Immature natural killer cell (primary cell): ENCODE data around the gene PCDHGC3. TPM values are rescaled to one million over a fixed set of nuclear protein-coding genes. Genes with fewer than 3 reads are reported as not detected.

Experiments used
- DNase-seq, 3 donors: peaks; one replicate each; pipeline ENCODE4 v3.0.0; 2022; ENCODE audit warnings: mixed read lengths in 1 of 3
- H3K27ac Mint-ChIP-seq, 6 donors: one replicate each; pipeline ENCODE4 v1.8.0; 2020; ENCODE audit warnings: mixed read lengths in 6 of 6, mild to moderate bottlenecking in 5 of 6, inconsistent platforms in 4 of 6, moderate library complexity in 3 of 6
- H3K27me3 Mint-ChIP-seq, 3 donors: one replicate each; pipeline ENCODE4 v1.8.0; 2020 to 2021; ENCODE audit warnings: low read depth in 3 of 3, mild to moderate bottlenecking in 3 of 3, mixed read lengths in 3 of 3, moderate library complexity in 3 of 3, inconsistent platforms in 1 of 3
- H3K36me3 Mint-ChIP-seq, 3 donors: one replicate each; pipeline ENCODE4 v1.8.0; 2020; ENCODE audit warnings: mixed read lengths in 3 of 3, inconsistent platforms in 2 of 3, mild to moderate bottlenecking in 2 of 3
- H3K4me1 Mint-ChIP-seq, 2 donors: one replicate each; pipeline ENCODE4 v1.8.0; 2020; ENCODE audit warnings: inconsistent platforms in 2 of 2, mild to moderate bottlenecking in 2 of 2, mixed read lengths in 2 of 2, moderate library complexity in 1 of 2
- H3K4me3 Mint-ChIP-seq, 5 donors: one replicate each; pipeline ENCODE4 v1.8.0; 2020; ENCODE audit warnings: mild to moderate bottlenecking in 5 of 5, mixed read lengths in 5 of 5, inconsistent platforms in 3 of 5, moderate library complexity in 3 of 5
- H3K9me3 Mint-ChIP-seq, 6 donors: one replicate each; pipeline ENCODE4 v1.8.0; 2020; ENCODE audit warnings: mild to moderate bottlenecking in 6 of 6, mixed read lengths in 6 of 6, inconsistent platforms in 4 of 6, moderate library complexity in 3 of 6
- polyA plus RNA-seq, 3 donors: library from polyadenylated mRNA; unstranded; fragments of 300-500 nt; fragmentation: Illumina TruSeq; gene quantifications; one replicate each; pipeline ENCODE4 v1.2.3, GENCODE V29; 2021

The PCDHGC3 gene
- polyA plus RNA-seq, 3 donors from 2014 or later, result 0.63 to 1.3 (median 0.77) TPM

DNA sequence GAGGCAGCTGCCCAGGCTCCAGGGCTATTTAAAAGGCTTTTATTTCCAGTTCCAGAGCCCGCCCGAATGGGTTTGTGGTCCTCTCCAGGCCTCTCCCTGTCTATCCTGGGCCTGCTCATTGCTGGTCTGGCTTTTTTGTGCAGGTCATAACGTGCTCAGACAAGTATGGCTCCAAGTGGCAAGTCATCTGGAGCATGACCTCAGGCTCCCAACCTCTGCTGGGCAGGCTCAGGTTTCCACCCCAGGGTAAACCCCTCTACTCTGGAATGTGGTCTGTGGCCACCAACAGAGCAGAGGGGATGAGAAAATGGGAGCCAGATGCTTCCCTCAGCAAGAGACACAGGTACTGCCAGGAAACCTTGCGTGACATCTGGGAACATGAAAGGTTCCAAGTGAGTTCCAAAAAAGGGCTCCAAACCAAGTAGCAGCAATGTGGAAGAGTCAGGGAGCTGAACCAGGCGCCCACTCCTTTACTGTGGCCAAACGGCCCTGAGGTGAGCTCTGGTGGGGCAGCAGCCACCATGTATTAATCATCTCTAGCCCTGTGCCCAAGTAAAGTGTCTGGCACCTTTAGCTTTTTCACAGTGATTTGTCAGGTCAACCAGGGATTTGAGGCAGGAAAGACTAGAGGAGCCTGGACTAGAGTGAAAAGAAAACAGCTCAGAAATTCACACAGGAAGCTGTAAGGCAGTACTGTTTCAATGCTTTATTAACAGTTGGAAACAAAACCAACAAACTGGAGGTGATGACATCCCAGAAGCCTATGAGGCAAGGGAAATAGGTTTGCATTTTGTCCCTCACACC is 38.8 kb downstream of the PCDHGC3 start:
- peak overlapping the region; percentile 26 to 95 (median 58) for H3K4me3 Mint-ChIP-seq

DNA sequence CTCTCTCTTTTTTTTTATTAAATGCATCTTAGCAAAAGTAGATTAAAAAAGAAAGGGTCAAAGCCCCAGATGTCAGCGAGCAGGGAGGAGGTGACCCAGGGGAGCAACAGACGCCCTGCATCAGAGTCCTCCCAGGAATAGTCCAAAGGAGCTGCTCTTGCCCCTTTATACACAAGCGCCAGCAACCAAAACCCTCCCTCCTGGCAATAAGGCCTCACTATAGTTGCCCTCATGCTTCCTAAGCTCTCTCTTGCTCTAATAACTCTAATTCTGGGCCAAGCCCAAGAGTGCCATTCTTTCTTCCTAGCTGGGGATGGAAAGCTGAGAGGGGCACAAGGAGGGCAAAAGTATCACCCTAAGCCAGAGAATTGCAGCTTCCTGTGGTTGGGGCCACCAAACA is 39.4 kb downstream of the PCDHGC3 start:
- DNase-seq, result no peak
- peaks cover 13 to 50% (median 17%) of the 10 kb centered on the region in 3 donors for H3K36me3 Mint-ChIP-seq
- H3K4me1 Mint-ChIP-seq, result peaks cover 50 to 61% of the 10 kb centered on the region in 2 donors
- peak overlapping the region; percentile 20 to 95 (median 26) for H3K4me3 Mint-ChIP-seq
- H3K27ac Mint-ChIP-seq, result peak overlapping the region; percentile 63 to 87 (median 79)
- no peaks in the 10 kb centered on the region for H3K9me3 Mint-ChIP-seq
- peaks cover 9 to 24% (median 11%) of the 10 kb centered on the region in 3 donors for H3K27me3 Mint-ChIP-seq

More for the DNA sequence above, 38.8 kb downstream of the PCDHGC3 start:
- Mint-ChIP-seq H3K36me3 (peaks cover 13 to 52% (median 17%) of the 10 kb centered on the region in 3 donors), H3K27me3 (peaks cover 9 to 28% (median 11%) of the 10 kb centered on the region in 3 donors), H3K9me3 (no peaks in the 10 kb centered on the region), H3K27ac (peak overlapping the region; percentile 63 to 87 (median 79)), H3K4me1 (peaks cover 50 to 61% of the 10 kb centered on the region in 2 donors)
- peak; percentile 25 to 38 (median 28) for DNase-seq

DNA sequence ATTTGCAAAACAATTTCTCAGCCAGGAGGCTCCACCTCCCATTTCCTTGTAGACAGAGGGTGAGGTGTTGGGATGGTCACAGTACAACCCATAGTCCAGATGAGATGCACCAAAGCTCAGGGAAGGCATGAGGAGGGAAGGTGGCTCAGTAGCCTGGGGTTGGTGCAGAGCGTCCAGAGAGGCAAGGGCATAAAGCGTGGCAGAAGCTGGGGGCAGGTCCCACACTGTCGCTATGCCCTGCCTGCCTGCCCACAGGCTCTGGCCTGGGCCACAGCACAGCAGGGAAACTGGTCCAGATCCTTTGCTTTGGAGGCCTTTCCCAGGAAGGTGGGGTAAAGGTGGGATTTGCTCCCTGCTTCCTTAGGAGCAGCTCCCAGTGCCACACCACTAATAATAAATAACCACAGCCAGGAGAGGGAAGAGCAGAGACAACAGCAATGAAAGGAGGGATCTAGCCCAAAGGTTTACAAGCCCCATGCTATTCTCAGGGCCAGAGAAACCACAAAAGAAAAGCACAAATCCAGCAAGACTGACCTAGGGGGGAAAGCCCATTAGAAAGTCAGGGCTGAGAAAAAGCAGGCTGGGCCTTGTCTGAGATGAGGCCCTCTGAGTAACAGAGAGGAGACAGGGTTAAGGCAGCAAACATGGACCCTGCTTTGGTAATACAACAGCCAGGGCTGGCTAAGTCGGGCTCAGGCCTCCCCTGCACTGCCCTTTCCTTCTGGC is 40.3 kb downstream of the PCDHGC3 start:
- no peaks in the 10 kb centered on the region for H3K9me3 Mint-ChIP-seq
- no peak for DNase-seq
- H3K4me1 Mint-ChIP-seq, result peaks cover 51 to 63% of the 10 kb centered on the region in 2 donors
- peak overlapping the region in 2 of 5 donors; percentile 23 to 29 for H3K4me3 Mint-ChIP-seq
- H3K36me3 Mint-ChIP-seq, result peaks cover 18 to 54% (median 18%) of the 10 kb centered on the region in 3 donors
- peaks cover 11 to 25% (median 12%) of the 10 kb centered on the region in 3 donors for H3K27me3 Mint-ChIP-seq
- peak overlapping the region in 5 of 6 donors; percentile 24 to 84 (median 59) for H3K27ac Mint-ChIP-seq

DNA sequence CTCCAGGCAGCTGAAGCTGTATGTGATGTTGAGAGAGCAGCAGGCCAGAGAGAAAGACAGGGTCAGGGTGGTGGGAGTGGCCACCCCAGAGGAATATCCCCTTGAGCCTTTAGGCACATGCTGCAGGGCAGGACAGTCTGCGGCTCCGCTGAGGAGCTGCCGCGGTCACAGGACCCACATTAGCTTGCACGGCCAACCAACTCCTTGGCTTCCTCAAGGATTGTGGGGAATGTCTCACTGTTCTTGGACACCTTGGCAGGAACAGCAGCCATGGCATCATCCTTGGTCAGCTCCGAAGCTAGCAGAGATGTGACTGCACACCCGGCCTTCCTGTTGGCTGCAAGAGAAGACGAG is 40.9 kb downstream of the PCDHGC3 start:
- Mint-ChIP-seq H3K9me3 (no peaks in the 10 kb centered on the region), H3K36me3 (peaks cover 19 to 59% (median 22%) of the 10 kb centered on the region in 3 donors), H3K27me3 (peaks cover 11 to 25% (median 12%) of the 10 kb centered on the region in 3 donors), H3K27ac (peak overlapping the region in 5 of 6 donors; percentile 4 to 84 (median 48)), H3K4me1 (peaks cover 50 to 68% of the 10 kb centered on the region in 2 donors), H3K4me3 (no peak overlapping the region)
- DNase-seq, result no peak

DNA sequence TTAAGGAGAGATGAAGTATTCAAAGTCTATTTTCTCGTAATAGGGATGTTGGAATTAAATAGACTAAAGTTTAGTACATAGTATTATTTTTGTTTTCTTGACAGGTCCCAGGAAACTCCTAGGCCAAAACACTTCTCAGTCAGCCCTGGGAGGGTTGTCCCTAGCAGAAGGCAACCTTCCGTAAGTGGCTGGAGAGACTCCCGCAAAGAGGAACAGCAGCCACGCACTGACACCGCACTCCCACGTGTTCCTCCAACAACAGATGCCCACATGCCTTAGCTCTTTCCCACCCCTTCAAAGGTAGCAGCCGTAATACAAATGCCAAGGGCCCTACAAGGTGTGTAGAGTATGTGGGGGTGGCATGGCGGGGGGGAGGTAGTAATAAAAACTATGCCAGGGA is 41.5 kb downstream of the PCDHGC3 start:
- peaks cover 21 to 66% (median 27%) of the 10 kb centered on the region in 3 donors for H3K36me3 Mint-ChIP-seq
- H3K4me3 Mint-ChIP-seq, result no peak overlapping the region
- peaks cover 11 to 24% (median 11%) of the 10 kb centered on the region in 3 donors for H3K27me3 Mint-ChIP-seq
- peaks cover 49 to 73% of the 10 kb centered on the region in 2 donors for H3K4me1 Mint-ChIP-seq
- DNase-seq, result no peak
- H3K27ac Mint-ChIP-seq, result peak overlapping the region in 2 of 6 donors; percentile 4 to 84
- no peaks in the 10 kb centered on the region for H3K9me3 Mint-ChIP-seq

DNA sequence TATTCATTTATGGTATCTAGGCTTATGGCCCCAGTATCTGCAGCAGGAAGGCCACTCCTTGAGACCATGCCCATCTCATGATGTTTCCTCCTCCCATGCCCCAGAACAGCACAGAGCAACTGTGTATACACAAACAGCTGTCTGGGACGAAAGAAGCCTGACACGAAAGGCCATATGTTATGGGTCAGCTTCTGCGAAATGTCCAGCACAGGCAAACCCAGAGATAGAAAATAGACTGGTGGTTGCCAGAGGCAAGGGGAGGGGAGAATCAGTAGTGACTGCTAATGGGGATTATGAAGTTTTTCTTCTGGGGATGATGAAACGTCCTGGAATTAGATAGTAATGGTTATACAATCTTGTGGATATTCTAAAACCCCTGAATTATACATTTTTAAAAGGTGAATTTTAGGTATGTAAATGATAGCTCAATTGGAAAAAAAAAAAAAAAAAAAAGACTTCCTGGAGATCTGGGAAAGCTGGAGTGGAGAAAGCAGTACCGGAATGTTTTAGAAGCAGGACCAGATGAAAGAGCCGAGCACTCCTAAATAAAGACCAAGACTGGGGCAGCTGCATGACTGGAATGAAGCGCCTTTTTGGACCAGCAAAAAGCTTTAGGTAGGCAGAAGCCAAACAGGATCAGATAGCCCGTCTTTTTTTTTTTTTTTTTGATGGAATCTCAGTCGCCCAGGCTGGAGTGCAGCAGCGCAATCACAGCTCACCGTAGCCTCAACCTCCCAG is 42.3 kb downstream of the PCDHGC3 start:
- H3K9me3 Mint-ChIP-seq, result no peaks in the 10 kb centered on the region
- peak overlapping the region in 3 of 6 donors; percentile 15 to 84 (median 58) for H3K27ac Mint-ChIP-seq
- peaks cover 42 to 67% of the 10 kb centered on the region in 2 donors for H3K4me1 Mint-ChIP-seq
- H3K4me3 Mint-ChIP-seq, result no peak overlapping the region
- DNase-seq, result no peak
- H3K36me3 Mint-ChIP-seq, result peaks cover 21 to 68% (median 28%) of the 10 kb centered on the region in 3 donors
- peaks cover 4 to 16% (median 5%) of the 10 kb centered on the region in 3 donors for H3K27me3 Mint-ChIP-seq

DNA sequence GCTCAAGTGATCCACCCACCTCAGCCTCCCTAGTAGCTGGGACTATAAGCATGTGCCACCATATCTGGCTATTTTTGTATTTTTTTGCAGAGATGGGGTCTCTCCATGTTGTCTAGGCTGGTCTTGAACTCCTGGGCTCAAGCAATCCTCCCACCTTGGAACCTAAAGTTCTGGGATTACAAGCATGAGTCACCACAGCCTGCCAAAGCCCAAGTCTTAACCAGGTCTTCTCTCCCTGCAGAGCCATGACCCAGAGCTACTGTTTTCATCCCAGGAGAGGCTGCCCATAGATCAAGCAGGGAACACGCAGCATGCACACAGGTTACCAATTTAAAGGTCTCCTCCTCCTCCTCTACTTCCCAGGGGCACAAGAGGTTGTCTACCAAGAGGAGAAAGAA is 42.9 kb downstream of the PCDHGC3 start:
- DNase-seq, result no peak
- Mint-ChIP-seq H3K27me3 (peaks cover 3 to 11% (median 5%) of the 10 kb centered on the region in 3 donors), H3K4me3 (no peak overlapping the region), H3K9me3 (no peaks in the 10 kb centered on the region), H3K4me1 (peaks cover 38 to 61% of the 10 kb centered on the region in 2 donors), H3K27ac (peak overlapping the region in 1 of 6 donors; percentile 15), H3K36me3 (peaks cover 21 to 73% (median 28%) of the 10 kb centered on the region in 3 donors)

DNA sequence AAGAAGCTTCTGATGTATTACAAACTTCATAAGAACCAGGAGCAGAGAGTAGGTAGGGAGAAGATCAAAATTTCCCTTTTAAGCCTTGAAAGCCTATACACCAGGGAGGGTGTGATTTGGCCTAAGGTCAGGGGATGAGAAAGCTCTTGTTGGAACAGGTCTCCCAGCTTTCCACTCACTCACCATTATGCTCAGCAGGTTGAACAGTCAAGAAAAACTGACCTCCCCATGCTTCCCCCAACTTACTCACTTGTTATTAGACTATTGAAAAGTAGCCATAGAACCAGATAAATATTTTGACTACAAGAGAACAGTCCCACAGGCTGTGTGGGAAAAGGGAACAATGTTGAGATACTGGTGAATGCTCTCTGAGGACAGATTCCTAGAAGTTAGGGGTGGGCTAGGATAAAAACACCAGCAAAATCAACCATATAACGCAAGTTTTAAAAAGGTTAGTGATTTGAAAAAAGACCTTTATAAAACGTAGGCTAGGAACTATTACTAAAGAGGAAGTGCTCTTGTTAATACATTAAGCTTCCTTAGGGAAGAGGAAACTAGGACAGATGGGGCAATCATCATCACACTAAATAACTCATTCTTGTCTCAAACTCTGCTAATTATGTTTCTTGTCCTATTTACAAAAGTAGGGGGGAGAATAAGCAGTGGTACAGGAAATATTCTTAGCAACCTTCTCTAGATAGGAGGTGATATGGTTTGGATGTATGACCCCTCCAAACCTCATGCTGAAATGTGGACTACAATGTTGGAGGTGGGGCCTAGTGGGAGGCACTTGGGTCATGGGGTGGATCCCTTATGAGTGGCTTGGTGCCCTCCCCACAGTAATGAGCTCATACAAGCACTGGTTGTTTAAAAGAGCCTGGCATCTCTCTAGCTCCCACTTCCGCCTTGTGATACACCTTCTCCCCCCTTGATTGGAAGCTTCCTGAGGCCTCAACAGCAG is 44.1 kb downstream of the PCDHGC3 start:
- H3K9me3 Mint-ChIP-seq, result no peaks in the 10 kb centered on the region

DNA sequence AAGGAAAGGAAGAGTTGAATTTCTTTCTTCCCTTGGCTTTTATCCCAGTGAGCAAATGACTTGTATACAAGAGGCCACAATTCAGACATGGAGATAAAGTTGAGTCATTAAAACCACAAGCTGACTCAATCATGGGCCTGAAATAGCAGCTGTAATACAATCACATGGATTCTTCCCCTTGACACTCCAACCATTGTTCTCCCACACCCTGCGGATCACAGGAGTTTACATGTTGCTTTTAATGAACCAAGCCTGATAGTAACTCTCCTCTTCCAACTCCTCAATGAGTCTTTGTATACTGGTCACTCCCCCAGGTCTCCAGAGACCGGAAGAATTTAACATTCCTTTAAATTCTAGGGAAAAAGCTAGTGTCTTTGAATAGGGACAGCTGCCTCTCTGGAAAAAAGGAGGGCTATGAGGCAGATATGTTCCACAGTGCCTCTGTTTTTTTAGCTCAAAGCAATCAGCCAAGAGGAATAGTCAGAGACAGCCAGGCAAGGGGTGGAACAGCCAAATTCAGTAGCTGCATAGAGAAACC is 45.5 kb downstream of the PCDHGC3 start:
- Mint-ChIP-seq H3K27ac (peak overlapping the region in 2 of 6 donors; percentile 19 to 41), H3K27me3 (peaks cover 3 to 8% (median 5%) of the 10 kb centered on the region in 3 donors), H3K4me3 (no peak overlapping the region), H3K9me3 (no peaks in the 10 kb centered on the region), H3K4me1 (peaks cover 19 to 49% of the 10 kb centered on the region in 2 donors), H3K36me3 (peaks cover 24 to 82% (median 44%) of the 10 kb centered on the region in 3 donors)
- no peak for DNase-seq

More for the DNA sequence above, 44.1 kb downstream of the PCDHGC3 start:
- Mint-ChIP-seq H3K4me1 (peaks cover 32 to 56% of the 10 kb centered on the region in 2 donors), H3K36me3 (peaks cover 26 to 80% (median 32%) of the 10 kb centered on the region in 3 donors), H3K27me3 (peaks cover 0 to 6% (median 3%) of the 10 kb centered on the region in 3 donors), H3K27ac (peak overlapping the region in 1 of 6 donors; percentile 18), H3K4me3 (no peak overlapping the region)
- DNase-seq, result no peak

DNA sequence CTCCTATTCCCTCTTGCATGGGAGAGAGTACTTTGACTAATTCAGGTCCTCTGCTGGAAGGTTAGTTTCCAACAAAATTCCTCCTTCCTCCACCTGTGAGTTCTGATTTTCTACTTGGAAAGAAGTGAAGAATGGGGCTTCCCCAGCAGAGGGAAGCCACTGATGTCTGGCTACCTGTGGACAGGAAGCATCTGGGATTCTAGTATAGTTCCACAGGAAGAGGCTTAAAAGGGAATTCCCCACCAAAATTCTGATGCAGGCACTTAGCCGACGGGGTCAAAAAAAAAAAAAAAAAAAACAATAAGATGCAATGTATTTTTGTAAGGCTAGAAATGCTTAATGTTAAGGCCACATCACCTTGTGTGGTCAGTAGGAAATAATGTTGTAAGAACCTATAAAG is 46.5 kb downstream of the PCDHGC3 start:
- H3K36me3 Mint-ChIP-seq, result peaks cover 22 to 85% (median 43%) of the 10 kb centered on the region in 3 donors
- H3K4me3 Mint-ChIP-seq, result no peak overlapping the region
- no peaks in the 10 kb centered on the region for H3K9me3 Mint-ChIP-seq
- H3K27ac Mint-ChIP-seq, result peak overlapping the region in 4 of 6 donors; percentile 37 to 52 (median 51)
- DNase-seq, result no peak
- peaks cover 3 to 10% (median 5%) of the 10 kb centered on the region in 3 donors for H3K27me3 Mint-ChIP-seq
- H3K4me1 Mint-ChIP-seq, result peaks cover 13 to 40% of the 10 kb centered on the region in 2 donors

DNA sequence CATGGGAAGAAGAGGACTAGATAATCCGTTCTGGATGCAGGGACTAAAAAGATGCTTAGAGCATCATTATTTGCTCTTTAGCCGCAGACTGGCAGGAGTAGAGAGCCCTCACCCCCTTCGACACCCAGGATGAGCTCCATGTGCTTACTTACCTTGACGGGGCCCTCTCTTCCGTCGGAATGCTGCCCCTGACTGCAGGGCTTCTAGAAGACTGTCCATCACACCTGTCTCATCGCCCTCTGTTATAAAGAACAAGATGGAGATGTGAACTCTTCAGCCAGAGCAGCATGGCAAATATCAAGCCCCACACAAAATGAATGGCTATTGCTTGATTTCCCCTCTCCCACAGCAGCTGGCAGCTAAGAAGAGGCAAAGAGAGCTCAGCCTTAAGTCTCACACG is 48.2 kb downstream of the PCDHGC3 start:
- Mint-ChIP-seq H3K4me1 (peaks cover 13 to 29% of the 10 kb centered on the region in 2 donors), H3K9me3 (no peaks in the 10 kb centered on the region), H3K27ac (peak overlapping the region in 2 of 6 donors; percentile 29 to 65), H3K4me3 (no peak overlapping the region), H3K36me3 (peaks cover 28 to 87% (median 52%) of the 10 kb centered on the region in 3 donors), H3K27me3 (peaks cover 3 to 12% (median 5%) of the 10 kb centered on the region in 3 donors)
- DNase-seq, result no peak
